Stimulated activated CD8-positive, alpha-beta memory T cell treated with anti-CD3 and anti-CD28 coated beads, Interleukin-7, amount 100 ng/mL, for 48 hours (primary cell): ENCODE data around the gene SCLY.
"Not testable (repeated sequence)": the region's sequence is repeated elsewhere in the genome, so short reads cannot be mapped to it uniquely, and the experiment has no call there.

Experiments used
- DNase-seq, 2 donors: peaks; one replicate each; pipeline ENCODE4 v3.0.0-alpha.2; 2020; ENCODE audit warnings: low read depth in 1 of 2; ENCODE audit errors: extremely low read depth in 1 of 2

SCLY gene

GRCh38 chr2:238106698-238107524, 46.1 kb downstream of the SCLY start:
- no peak for DNase-seq

- DNase-seq: no peak
Observed at GRCh38 chr2:238107525-238108422, 47.0 kb downstream of the SCLY start.

GRCh38 chr2:238108423-238109183, 47.8 kb downstream of the SCLY start:
- DNase-seq: no peak

DNA sequence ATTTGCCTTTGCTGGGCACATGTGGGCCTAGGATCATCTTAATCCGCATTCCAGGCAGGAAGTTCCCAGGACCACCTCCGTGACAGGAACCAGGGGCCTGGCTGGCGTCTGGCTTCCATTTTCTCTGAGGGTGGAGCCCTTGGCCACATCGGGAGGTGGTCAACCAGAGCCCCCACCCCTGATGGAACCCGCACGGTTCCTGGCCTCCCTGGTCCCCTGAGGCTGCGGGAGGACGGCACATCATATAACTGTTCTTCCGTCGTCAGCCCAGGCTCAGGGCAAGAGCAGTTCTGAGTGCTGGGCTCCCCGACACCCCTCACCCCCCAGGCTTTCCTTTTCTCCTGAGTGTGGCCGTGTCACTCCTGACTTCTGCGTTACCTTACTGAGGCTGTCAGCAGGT, 52.8 kb downstream of the SCLY start:
- no peak for DNase-seq

DNA sequence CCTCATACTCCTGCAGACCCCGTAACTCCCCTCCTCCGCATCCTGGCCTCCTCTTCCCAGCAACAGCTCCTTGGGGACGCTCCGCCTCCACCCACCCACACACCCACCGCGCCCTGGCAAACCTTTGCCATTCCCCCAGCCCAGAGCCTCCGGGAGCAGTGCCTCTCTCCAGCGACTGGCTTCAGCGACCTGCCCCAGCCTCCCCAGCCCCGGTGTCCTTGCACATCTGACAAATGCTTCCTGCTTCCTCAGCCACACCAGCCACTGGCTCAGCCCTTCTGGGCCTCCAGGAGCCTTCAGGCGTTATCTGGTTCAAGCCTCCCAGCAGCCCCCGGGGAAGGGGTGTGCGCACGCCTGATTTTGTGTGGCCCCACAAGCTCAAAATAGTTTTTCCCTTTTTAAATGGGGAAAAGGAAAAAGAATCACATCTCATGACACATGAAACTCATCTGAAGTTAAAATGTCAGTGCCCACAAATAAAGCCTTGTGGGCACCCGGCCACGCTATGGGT, 53.6 kb downstream of the SCLY start:
- no peak for DNase-seq

DNA sequence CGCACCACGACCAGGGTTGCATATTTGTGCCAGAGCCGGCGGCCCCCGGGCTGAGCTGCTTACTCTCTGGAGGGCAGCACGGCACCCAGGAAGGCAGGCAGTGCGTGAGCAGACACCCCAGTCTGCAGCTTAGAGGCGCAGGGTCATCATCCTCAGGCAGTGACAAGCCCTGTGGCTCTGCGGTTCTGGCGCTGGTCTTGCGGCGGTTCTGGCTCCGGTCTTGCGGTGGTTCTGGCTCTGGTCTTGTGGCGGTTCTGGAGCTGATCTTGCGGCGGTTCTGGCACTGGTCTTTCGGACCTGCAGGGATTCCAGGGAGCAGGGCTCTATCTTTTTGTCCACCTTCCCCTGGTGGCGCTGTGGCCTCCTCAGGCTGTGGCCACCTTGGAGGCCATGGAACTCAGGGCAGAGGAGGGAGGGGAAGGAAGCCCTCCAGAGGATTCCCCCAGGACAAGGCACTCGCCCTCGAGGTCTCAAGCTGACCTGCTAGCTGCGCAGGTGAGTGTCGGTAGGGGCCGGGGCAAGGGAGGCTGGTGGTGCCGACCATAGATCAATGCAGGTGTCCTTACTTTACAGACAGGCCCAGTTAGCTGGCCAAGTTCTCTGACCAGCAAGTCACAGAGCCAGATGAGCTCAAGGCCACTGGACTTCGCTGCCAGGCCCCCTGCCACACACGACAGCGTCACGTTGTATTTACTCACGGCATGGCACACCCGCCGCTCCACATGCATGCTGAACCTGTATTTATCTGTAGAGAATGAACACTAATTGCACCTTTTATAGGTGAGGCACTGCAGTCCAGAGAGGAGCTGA, 54.3 kb downstream of the SCLY start:
- DNase-seq: no peak

DNA sequence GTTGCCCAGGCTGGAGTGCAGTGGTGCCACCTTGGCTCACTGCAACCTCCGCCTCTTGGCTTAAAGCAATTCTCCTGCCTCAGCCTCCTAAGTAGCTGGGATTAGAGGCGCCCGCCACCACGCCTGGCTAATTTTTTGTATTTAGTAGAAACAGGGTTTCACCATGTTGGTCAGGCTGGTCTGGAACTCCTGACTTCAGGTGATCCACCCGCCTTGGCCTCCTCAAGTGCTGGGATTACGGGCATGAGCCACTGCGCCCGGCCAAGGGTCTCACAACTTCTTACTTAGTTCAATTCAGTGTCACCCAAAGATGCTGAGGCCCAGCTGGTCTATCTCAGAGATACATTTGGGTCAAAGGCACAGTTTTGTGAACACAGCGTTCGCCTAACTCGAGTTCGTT, 54.9 kb downstream of the SCLY start:
- DNase-seq: not testable (repeated sequence)

DNA sequence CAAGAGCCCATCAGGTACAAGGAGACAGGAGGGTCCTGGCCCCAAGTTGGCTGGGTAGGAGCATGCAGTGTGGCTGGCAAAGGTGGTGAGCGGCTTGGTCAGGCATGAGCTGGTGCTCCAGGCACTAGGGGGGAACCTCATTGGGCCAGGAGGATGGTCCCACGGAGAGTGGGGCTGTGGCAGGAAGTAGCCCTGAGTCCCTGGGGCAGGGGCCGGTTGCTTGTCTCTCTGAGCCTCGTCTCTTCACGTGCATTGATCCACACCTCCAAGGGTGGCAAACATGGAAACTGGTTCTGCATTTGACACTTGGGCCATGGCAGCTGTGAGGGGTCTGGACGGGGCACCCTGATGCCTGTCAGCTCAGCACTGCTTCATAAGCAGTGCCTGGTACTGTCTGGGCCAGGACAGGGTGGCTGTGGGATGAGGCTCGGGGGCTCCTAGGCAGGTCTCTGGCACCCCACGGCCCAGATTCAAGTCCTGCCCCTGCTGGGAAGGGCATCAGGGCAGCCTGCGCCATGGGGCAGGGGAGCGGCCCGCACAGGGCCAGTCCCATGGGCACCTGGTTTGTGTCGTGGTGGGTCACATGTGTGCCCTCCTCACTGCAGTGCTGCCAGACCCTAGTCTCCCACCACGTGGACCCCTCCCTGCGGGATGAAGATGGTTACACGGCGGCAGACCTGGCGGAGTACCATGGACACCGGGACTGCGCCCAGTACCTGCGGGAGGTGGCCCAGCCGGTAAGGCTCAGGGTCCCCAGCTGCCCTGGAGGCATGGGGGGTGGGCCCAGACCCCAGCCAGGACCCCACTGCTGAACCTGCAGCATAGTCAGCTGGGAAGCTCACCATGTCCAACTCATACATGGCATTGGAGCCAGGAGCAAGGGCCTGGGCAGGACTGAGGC, 55.7 kb downstream of the SCLY start:
- no peak for DNase-seq

DNA sequence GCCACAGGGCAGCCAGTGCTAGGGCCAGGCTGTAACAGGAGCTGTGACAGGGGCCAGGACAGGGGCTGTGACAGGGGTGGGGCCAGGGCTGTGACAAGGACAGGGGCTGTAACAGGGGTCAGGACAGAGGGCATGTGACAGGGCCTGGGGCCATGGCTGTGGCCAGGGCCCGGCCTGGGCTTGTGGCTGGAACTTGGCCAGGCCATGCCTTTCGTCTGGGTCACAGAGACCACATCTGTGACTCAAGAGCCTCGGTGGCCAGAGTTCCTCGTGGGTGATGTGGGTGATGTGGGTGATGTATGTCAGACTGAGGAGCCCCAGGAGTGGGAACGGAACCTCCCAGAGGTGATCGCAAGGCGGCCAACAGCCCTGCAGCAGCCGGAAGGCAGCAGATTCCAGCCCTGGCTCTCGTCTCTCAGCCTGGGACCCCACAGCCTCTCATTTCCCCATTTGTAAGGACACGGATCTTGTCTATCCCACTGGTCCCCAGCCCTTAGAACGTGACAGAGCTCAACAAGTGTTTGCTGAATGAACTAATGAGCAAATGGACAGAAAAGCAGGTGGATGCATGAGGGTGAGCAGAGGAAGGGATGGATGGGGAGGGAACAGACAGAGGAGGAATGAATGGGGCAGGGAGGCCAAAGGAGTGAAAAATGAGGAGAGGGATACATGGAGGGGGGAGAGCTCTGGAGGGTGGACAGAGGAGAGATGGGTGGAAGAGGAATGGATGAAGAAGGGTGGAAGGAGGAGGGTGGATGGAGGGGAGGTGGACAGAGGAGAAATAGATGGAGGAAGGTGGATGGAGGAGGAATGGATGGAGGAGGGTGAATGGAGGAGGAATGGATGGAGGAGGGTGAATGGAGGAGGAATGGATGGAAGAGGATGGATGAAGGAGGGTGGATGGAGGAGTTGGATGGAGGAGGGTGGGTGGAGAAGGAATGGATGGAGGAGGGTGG, 56.7 kb downstream of the SCLY start:
- no peak for DNase-seq

DNA sequence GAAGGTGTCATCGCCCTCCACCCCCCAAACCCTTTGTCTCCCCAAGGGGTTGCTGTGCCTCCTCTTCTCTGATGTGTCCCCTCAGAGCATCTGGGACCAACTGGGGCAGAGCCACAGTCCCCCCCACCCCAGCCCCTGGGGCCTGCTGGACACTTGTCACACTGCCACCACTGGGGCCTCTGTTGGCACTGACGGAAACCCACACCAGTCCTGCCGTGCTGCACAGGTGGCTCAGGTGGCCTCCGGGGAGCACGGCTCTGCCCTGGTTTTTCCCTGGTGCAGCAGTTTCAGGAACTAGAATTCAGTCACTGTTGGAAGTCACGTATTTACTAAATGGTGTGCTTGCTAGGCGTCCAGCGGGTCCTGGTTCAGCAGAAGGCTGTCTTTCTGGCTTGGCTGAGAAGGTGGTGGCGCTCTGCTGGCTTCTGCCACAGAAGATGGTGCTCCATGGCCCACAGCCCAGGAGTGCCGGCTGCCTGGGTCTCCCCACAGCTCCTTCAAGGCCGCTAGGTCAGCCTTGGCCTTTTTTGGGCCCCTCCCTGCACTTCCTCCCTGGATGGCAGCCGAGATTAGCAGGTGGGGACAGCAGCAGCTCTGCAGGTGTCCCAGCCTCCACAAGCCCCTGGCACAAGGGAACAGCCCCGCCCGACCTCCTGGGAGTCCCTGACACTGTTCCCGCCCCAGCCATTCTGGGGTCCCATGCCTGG, 59.1 kb downstream of the SCLY start:
- no peak for DNase-seq

DNA sequence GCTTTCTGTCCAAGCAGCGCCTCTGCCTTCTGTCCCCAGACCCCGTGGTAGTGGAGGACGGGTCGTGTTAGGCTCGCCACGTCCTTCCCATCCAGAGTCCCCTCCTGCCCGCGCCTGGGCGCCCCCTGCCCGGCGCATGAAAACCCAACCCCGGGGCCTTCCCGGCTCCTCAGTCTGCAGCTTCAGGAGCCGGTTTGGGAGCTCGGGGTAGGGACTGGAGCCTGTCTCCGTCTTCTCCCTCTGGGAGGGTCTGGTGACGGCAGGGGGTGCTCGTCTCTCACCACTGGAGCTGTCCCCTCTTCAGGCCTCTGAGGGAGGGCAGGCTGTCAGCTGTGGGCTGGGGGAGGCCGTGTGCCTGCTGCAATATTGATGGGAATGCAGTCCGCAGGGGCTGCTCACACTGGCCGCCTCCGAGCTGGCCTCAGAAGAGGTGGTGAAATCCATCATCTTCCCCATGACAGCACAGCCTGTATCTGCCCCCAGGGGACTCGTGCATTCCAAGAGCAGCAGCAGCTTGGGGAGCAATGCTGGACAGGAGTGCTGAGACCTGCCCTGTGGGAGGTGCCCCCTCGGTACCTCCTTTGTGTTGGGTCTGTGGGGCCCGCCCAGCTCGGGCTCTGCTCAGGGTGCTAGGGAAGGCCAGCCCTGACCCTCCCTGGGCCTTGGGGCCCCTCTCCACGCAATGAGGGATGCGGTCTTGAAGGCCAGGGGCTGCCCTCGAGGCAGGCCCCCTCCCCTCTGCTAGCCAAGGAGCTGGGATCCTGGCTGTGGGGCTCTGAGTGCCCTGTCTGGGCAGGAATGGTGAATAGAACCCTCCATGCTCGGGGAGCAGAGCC, 59.9 kb downstream of the SCLY start:
- DNase-seq: no peak

GRCh38 chr2:238121511-238122286, 60.9 kb downstream of the SCLY start:
- DNase-seq: no peak

GRCh38 chr2:238122287-238123217, 61.8 kb downstream of the SCLY start:
- DNase-seq: no peak

- no peak for DNase-seq
Observed at GRCh38 chr2:238123218-238123971, 62.6 kb downstream of the SCLY start.
